GM23338 (cell line): Measurements from ENCODE around the gene MAD1L1. TPM values are rescaled to one million over a fixed set of nuclear protein-coding genes. Genes with fewer than 3 reads are reported as not detected.

Experiments
- ATAC-seq: fragments of 200-7000 bp; cut with Tn5 transposase; 3 replicates; pipeline ENCODE4 v1.9.1; 2020
- DNase-seq: peaks from one replicate; pipeline ENCODE4 v3.0.0-alpha.2; 2015; ENCODE audit warnings: low spot score
- H2AFZ ChIP-seq: fragments of 200-600 bp; sonication (generic); 2 replicates; pipeline ENCODE4 v1.8.0; 2016; ENCODE audit warnings: antibody characterized with exemption, mild to moderate bottlenecking, moderate library complexity
- H3F3A ChIP-seq: fragments of 200-600 bp; sonication (generic); replicated peaks from 2 replicates; pipeline ENCODE4 v1.8.0; 2017; ENCODE audit warnings: antibody characterized with exemption, mixed run types, low read depth
- H3K27ac ChIP-seq: fragments of 200-600 bp; sonication (generic); 2 replicates; pipeline ENCODE4 v1.6.1; 2016; ENCODE audit warnings: low read depth
- H3K27me3 ChIP-seq: fragments of 200-600 bp; sonication (generic); 2 replicates; pipeline ENCODE4 v1.8.0; 2016; ENCODE audit warnings: mild to moderate bottlenecking, mixed run types, moderate library complexity; ENCODE audit not compliant: insufficient read depth
- H3K36me3 ChIP-seq: fragments of 200-600 bp; sonication (generic); 2 replicates; pipeline ENCODE4 v1.8.0; 2016; ENCODE audit warnings: mild to moderate bottlenecking; ENCODE audit not compliant: insufficient read depth
- H3K4me1 ChIP-seq: fragments of 200-600 bp; sonication (generic); 2 replicates; pipeline ENCODE4 v1.8.0; 2016; ENCODE audit warnings: mild to moderate bottlenecking, moderate library complexity; ENCODE audit not compliant: insufficient read depth
- H3K4me2 ChIP-seq: fragments of 200-600 bp; sonication (generic); 2 replicates; pipeline ENCODE4 v1.7.1; 2017; ENCODE audit warnings: mixed run types
- H3K4me3 ChIP-seq: fragments of 200-600 bp; sonication (generic); 2 replicates; pipeline ENCODE4 v1.6.1; 2016; ENCODE audit warnings: mixed run types
- H3K79me2 ChIP-seq: fragments of 200-600 bp; sonication (generic); replicated peaks from 2 replicates; pipeline ENCODE4 v1.8.0; 2017; ENCODE audit warnings: mild to moderate bottlenecking; ENCODE audit not compliant: insufficient read depth
- H3K9me2 ChIP-seq: fragments of 200-600 bp; sonication (generic); 2 replicates; pipeline ENCODE4 v1.8.0; 2017; ENCODE audit not compliant: insufficient read depth
- H4K20me1 ChIP-seq: fragments of 200-600 bp; sonication (generic); replicated peaks from 2 replicates; pipeline ENCODE4 v1.8.0; 2017; ENCODE audit warnings: mild to moderate bottlenecking; ENCODE audit not compliant: insufficient read depth
- H3K27ac Mint-ChIP-seq: 2 replicates; pipeline ENCODE4 v1.8.0; 2020; ENCODE audit warnings: inconsistent platforms, mild to moderate bottlenecking, moderate library complexity, mixed read lengths
- H3K27me3 Mint-ChIP-seq: 3 replicates; pipeline ENCODE4 v1.8.0; 2022; ENCODE audit warnings: low read depth, mild to moderate bottlenecking, moderate library complexity, mixed read lengths, inconsistent platforms; ENCODE audit not compliant: insufficient read depth, poor library complexity
- H3K36me3 Mint-ChIP-seq: 3 replicates; pipeline ENCODE4 v1.8.0; 2021; ENCODE audit warnings: low read depth, mild to moderate bottlenecking, inconsistent platforms, moderate library complexity, mixed read lengths
- H3K4me1 Mint-ChIP-seq: 3 replicates; pipeline ENCODE4 v1.8.0; 2020; ENCODE audit warnings: mild to moderate bottlenecking, inconsistent platforms, mixed read lengths
- H3K4me3 Mint-ChIP-seq: 3 replicates; pipeline ENCODE4 v1.8.0; 2021; ENCODE audit warnings: moderate library complexity, mild to moderate bottlenecking, inconsistent platforms, mixed read lengths
- H3K9me3 Mint-ChIP-seq: 3 replicates; pipeline ENCODE4 v1.8.0; 2020; ENCODE audit warnings: moderate library complexity, mild to moderate bottlenecking, inconsistent platforms, mixed read lengths
- EZH2 ChIP-seq: fragments of 200-600 bp; sonication (generic); IDR thresholded peaks from one replicate; pipeline ENCODE4 v1.8.0; 2017; ENCODE audit warnings: antibody characterized with exemption, mild to moderate bottlenecking, low read depth; ENCODE audit not compliant: unreplicated experiment
- EZH2phosphoT487 ChIP-seq: fragments of 200-600 bp; sonication (generic); IDR thresholded peaks from one replicate; pipeline ENCODE4 v1.8.1; 2018; ENCODE audit warnings: antibody characterized with exemption; ENCODE audit not compliant: unreplicated experiment
- JUNB ChIP-seq: IDR thresholded peaks from one replicate; pipeline ENCODE4 v1.6.1; 2016; ENCODE audit warnings: antibody characterized with exemption; ENCODE audit not compliant: unreplicated experiment
- NANOG ChIP-seq: IDR thresholded peaks from 2 replicates; pipeline ENCODE4 v1.6.1; 2016; ENCODE audit warnings: antibody characterized with exemption, borderline replicate concordance
- POLR2AphosphoS5 ChIP-seq: IDR thresholded peaks from 2 replicates; pipeline ENCODE4 v1.6.1; 2016; ENCODE audit warnings: antibody characterized with exemption, low read depth
- STAT1 ChIP-seq: IDR thresholded peaks from one replicate; pipeline ENCODE4 v1.6.1; 2016; ENCODE audit warnings: antibody characterized with exemption; ENCODE audit not compliant: unreplicated experiment
- ZNF331 ChIP-seq: fragments of 250-450 bp; sonication (Bioruptor Pico); IDR thresholded peaks from 2 replicates; pipeline ENCODE4 v1.5.0; 2020; ENCODE audit warnings: low read depth, mild to moderate bottlenecking, moderate library complexity
- polyA plus RNA-seq: library from polyadenylated mRNA; unstranded; fragments of >200 nt; fragmentation: Nextera tagmentation; extraction: Ambion mirVana; gene quantifications from 2 replicates; pipeline ENCODE4 v1.2.1, GENCODE V29; 2016
- total RNA-seq: library from RNA; depleted of rRNA; stranded (reverse); fragments of >200 nt; shearing (Covaris generic); gene quantifications from 2 replicates; pipeline ENCODE4 v1.2.3, GENCODE V29; 2014
- TF ChIP-seq, protein P1 (sequence below), 2 experiments: fragments of 200-600 bp in 1 of 2; sonication (generic) in 1 of 2; conservative IDR thresholded peaks; 2 replicates each; pipeline versions ENCODE4 v1.5.1 to v1.6.1; 2016 to 2017; ENCODE audit warnings: antibody characterized with exemption in 2 of 2, low read depth in 2 of 2, mild to moderate bottlenecking in 2 of 2, moderate library complexity in 1 of 2
- TF ChIP-seq, protein P2 (sequence below): fragments of 250-450 bp; sonication (Bioruptor Pico); IDR thresholded peaks from 2 replicates; pipeline ENCODE4 v1.5.0; 2020; ENCODE audit warnings: mild to moderate bottlenecking, moderate library complexity

The MAD1L1 gene
- total and polyA plus RNA-seq, 2 experiments from 2014 or later, result 40.3 to 59.3 TPM

DNA sequence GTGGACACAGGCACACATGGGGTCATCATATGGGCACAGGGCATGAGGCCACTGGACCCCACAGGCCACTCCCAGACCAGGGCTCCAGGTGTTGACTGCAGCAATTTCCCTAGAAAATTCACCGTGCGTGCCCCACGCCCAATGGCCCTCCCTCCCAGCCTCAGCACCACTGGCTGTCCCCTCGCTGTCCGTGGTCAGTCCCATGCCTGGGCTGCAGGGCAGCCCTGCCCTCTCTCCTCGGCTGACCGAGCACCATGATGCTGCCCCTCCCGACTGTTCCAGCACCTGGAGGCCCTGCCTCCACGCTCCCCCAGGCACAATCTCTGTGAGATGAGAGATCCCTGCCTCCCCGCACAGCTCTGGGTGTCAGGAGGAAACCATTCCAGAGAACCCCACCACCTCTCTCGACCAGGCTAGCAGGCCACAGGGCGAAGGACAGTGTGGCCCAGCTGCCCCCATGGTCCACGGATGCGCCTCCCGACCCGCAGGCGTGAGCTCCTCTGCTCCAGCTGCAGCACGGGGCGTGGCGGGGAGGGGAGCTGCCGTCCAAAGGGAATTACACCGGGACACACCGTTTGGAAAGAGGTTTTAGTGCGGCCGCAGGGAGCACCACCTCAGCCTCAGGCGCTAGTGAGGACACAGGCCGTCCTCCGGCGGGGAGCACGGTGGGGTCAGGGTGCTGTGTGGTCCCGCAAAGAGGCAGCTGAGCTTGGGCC lies 21.8 kb upstream of the MAD1L1 start:
- no peaks in the 10 kb centered on the region for H3K27me3 ChIP-seq
- no peak overlapping the region for H2AFZ ChIP-seq
- H3K4me1 ChIP-seq, result no peaks in the 10 kb centered on the region
- H3K4me3 ChIP-seq, result no peak overlapping the region
- Mint-ChIP-seq H3K36me3 (peaks cover 18% of the 10 kb centered on the region), H3K27ac (no peak overlapping the region), H3K4me3 (no peak overlapping the region), H3K4me1 (no peaks in the 10 kb centered on the region), H3K27me3 (peaks cover 15% of the 10 kb centered on the region), H3K9me3 (no peaks in the 10 kb centered on the region)
- TF ChIP-seq POLR2AphosphoS5 (no peak), JUNB (no peak), EZH2phosphoT487 (no peak), EZH2 (no peak), NANOG (no peak), ZNF331 (CRISPR knock-in tag) (no peak), STAT1 (no peak)
- TF ChIP-seq, protein P1, sequence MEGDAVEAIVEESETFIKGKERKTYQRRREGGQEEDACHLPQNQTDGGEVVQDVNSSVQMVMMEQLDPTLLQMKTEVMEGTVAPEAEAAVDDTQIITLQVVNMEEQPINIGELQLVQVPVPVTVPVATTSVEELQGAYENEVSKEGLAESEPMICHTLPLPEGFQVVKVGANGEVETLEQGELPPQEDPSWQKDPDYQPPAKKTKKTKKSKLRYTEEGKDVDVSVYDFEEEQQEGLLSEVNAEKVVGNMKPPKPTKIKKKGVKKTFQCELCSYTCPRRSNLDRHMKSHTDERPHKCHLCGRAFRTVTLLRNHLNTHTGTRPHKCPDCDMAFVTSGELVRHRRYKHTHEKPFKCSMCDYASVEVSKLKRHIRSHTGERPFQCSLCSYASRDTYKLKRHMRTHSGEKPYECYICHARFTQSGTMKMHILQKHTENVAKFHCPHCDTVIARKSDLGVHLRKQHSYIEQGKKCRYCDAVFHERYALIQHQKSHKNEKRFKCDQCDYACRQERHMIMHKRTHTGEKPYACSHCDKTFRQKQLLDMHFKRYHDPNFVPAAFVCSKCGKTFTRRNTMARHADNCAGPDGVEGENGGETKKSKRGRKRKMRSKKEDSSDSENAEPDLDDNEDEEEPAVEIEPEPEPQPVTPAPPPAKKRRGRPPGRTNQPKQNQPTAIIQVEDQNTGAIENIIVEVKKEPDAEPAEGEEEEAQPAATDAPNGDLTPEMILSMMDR (conservative IDR thresholded peaks at IDR 0.05; ENCODE audit: low read depth in 2 of 2), result no peak
- TF ChIP-seq, protein P2, sequence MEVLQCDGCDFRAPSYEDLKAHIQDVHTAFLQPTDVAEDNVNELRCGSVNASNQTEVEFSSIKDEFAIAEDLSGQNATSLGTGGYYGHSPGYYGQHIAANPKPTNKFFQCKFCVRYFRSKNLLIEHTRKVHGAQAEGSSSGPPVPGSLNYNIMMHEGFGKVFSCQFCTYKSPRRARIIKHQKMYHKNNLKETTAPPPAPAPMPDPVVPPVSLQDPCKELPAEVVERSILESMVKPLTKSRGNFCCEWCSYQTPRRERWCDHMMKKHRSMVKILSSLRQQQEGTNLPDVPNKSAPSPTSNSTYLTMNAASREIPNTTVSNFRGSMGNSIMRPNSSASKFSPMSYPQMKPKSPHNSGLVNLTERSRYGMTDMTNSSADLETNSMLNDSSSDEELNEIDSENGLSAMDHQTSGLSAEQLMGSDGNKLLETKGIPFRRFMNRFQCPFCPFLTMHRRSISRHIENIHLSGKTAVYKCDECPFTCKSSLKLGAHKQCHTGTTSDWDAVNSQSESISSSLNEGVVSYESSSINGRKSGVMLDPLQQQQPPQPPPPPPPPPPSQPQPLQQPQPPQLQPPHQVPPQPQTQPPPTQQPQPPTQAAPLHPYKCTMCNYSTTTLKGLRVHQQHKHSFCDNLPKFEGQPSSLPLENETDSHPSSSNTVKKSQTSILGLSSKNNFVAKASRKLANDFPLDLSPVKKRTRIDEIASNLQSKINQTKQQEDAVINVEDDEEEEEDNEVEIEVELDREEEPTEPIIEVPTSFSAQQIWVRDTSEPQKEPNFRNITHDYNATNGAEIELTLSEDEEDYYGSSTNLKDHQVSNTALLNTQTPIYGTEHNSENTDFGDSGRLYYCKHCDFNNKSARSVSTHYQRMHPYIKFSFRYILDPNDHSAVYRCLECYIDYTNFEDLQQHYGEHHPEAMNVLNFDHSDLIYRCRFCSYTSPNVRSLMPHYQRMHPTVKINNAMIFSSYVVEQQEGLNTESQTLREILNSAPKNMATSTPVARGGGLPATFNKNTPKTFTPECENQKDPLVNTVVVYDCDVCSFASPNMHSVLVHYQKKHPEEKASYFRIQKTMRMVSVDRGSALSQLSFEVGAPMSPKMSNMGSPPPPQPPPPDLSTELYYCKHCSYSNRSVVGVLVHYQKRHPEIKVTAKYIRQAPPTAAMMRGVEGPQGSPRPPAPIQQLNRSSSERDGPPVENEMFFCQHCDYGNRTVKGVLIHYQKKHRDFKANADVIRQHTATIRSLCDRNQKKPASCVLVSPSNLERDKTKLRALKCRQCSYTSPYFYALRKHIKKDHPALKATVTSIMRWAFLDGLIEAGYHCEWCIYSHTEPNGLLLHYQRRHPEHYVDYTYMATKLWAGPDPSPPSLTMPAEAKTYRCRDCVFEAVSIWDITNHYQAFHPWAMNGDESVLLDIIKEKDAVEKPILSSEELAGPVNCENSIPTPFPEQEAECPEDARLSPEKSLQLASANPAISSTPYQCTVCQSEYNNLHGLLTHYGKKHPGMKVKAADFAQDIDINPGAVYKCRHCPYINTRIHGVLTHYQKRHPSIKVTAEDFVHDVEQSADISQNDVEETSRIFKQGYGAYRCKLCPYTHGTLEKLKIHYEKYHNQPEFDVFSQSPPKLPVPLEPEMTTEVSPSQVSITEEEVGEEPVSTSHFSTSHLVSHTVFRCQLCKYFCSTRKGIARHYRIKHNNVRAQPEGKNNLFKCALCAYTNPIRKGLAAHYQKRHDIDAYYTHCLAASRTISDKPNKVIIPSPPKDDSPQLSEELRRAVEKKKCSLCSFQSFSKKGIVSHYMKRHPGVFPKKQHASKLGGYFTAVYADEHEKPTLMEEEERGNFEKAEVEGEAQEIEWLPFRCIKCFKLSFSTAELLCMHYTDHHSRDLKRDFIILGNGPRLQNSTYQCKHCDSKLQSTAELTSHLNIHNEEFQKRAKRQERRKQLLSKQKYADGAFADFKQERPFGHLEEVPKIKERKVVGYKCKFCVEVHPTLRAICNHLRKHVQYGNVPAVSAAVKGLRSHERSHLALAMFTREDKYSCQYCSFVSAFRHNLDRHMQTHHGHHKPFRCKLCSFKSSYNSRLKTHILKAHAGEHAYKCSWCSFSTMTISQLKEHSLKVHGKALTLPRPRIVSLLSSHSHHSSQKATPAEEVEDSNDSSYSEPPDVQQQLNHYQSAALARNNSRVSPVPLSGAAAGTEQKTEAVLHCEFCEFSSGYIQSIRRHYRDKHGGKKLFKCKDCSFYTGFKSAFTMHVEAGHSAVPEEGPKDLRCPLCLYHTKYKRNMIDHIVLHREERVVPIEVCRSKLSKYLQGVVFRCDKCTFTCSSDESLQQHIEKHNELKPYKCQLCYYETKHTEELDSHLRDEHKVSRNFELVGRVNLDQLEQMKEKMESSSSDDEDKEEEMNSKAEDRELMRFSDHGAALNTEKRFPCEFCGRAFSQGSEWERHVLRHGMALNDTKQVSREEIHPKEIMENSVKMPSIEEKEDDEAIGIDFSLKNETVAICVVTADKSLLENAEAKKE, result no peak
- no peaks in the 10 kb centered on the region for H3K79me2 ChIP-seq
- no peaks in the 10 kb centered on the region for H3K9me2 ChIP-seq
- H4K20me1 ChIP-seq, result no peaks in the 10 kb centered on the region; the same call in 1 of the 2 replicates
- no peak overlapping the region for H3K4me2 ChIP-seq
- DNase-seq (no peak), ATAC-seq (no peak)
- H3F3A ChIP-seq, result no peaks in the 10 kb centered on the region
- H3K36me3 ChIP-seq, result no peaks in the 10 kb centered on the region; the same call in 1 of the 2 replicates
- H3K27ac ChIP-seq, result no peak overlapping the region
